Frontal cortex (tissue), 4 donors: Measurements from ENCODE around the gene CPLX4. TPM values are rescaled to one million over a fixed set of nuclear protein-coding genes. Genes with fewer than 3 reads are reported as not detected.
A peak's percentile ranks its signal among the peaks of the same experiment; 100 is the strongest.

ENCODE experiments used
- DNase-seq, 2 donors: peaks; one replicate each; pipeline ENCODE4 v3.0.0; 2012; ENCODE audit warnings: low spot score in 2 of 2
- FAIRE-seq: peaks from 2 replicates; lab custom pipeline; 2012; peaks lifted over from hg19 to GRCh38; lab: Jason Lieb, UNC
- total RNA-seq: library from RNA; depleted of rRNA; stranded (reverse); fragments of >200 nt; gene quantifications from one replicate; pipeline ENCODE4 v1.2.3, GENCODE V29; 2014
- donor health status: control.
- donor health status: control.
- donor health status: control.

CPLX4 gene
- total RNA-seq, result not detected

GRCh38 chr18:59318460-59319050 lies at the start of gene CPLX4:
TSS of gene CPLX4 (minus strand) at chr18:59318649. CDS start at chr18:59318462, 187 bp downstream.
- no peak for FAIRE-seq

GRCh38 chr18:59360381-59360780 lies 41.9 kb upstream of the CPLX4 start:
- FAIRE-seq (no peak), DNase-seq (no peak)

More at GRCh38 chr18:59318460-59319050, at the start of gene CPLX4:
- no peak for DNase-seq

GRCh38 chr18:59359576-59359952 lies 41.1 kb upstream of the CPLX4 start:
- FAIRE-seq (no peak), DNase-seq (no peak)

- DNase-seq, result peak; percentile 90 to 94
- no peak for FAIRE-seq
Observed at GRCh38 chr18:59358712-59359575, 40.5 kb upstream of the CPLX4 start, which contains the start of gene LMAN1. TSS of gene LMAN1 (minus strand) at chr18:59359265. CDS start at chr18:59359244, 21 bp downstream.

GRCh38 chr18:59358414-59358711 lies 39.9 kb upstream of the CPLX4 start:
- DNase-seq, result no peak
- no peak for FAIRE-seq

GRCh38 chr18:59357928-59358327 lies 39.5 kb upstream of the CPLX4 start:
- no peak for FAIRE-seq

GRCh38 chr18:59354731-59355130 lies 36.3 kb upstream of the CPLX4 start:
- FAIRE-seq (no peak), DNase-seq (no peak)

More at GRCh38 chr18:59357928-59358327, 39.5 kb upstream of the CPLX4 start:
- DNase-seq, result peak in 1 of 2 donors; percentile 21

GRCh38 chr18:59353079-59353680 lies 34.7 kb upstream of the CPLX4 start:
- DNase-seq, result no peak

GRCh38 chr18:59352250-59352855 lies 33.9 kb upstream of the CPLX4 start:
- DNase-seq (no peak), FAIRE-seq (no peak)

More at GRCh38 chr18:59353079-59353680, 34.7 kb upstream of the CPLX4 start:
- no peak for FAIRE-seq

GRCh38 chr18:59345556-59345955 lies 27.1 kb upstream of the CPLX4 start:
- DNase-seq, result no peak
- no peak for FAIRE-seq

- DNase-seq (no peak), FAIRE-seq (no peak)
Observed at GRCh38 chr18:59344996-59345395, 26.5 kb upstream of the CPLX4 start.

GRCh38 chr18:59343926-59344325 lies 25.5 kb upstream of the CPLX4 start:
- no peak for FAIRE-seq

GRCh38 chr18:59340817-59341216 lies 22.4 kb upstream of the CPLX4 start:
- no peak for DNase-seq
- peak; percentile 26 for FAIRE-seq

More at GRCh38 chr18:59343926-59344325, 25.5 kb upstream of the CPLX4 start:
- no peak for DNase-seq

GRCh38 chr18:59340312-59340711 lies 21.9 kb upstream of the CPLX4 start:
- no peak for FAIRE-seq
- no peak for DNase-seq

GRCh38 chr18:59332986-59333385 lies 14.5 kb upstream of the CPLX4 start:
- no peak for DNase-seq
- no peak for FAIRE-seq

GRCh38 chr18:59328683-59329082 lies 10.2 kb upstream of the CPLX4 start:
- FAIRE-seq, result no peak
- DNase-seq, result no peak

GRCh38 chr18:59325965-59326364 lies 7.5 kb upstream of the CPLX4 start:
- no peak for DNase-seq
- FAIRE-seq, result no peak

- FAIRE-seq, result no peak
- DNase-seq, result no peak
Observed at GRCh38 chr18:59324623-59324971, 6.1 kb upstream of the CPLX4 start.

- FAIRE-seq (no peak), DNase-seq (no peak)
Observed at GRCh38 chr18:59323931-59324622, 5.6 kb upstream of the CPLX4 start.

- DNase-seq (no peak), FAIRE-seq (no peak)
Observed at GRCh38 chr18:59311631-59312030, 6.8 kb downstream of the CPLX4 start.
